ENCODE data around the gene GABRG3.

GABRG3 gene

GRCh38 chr15:27563765-27564370 lies 592.9 kb downstream of the GABRG3 start:
- DNase-seq (ENCODE audit: low read depth), result no peak
- H3K4me3 ChIP-seq (ENCODE audit: control insufficient read depth, low read depth, low read length), result no peak overlapping the region
- TF ChIP-seq, protein P1, sequence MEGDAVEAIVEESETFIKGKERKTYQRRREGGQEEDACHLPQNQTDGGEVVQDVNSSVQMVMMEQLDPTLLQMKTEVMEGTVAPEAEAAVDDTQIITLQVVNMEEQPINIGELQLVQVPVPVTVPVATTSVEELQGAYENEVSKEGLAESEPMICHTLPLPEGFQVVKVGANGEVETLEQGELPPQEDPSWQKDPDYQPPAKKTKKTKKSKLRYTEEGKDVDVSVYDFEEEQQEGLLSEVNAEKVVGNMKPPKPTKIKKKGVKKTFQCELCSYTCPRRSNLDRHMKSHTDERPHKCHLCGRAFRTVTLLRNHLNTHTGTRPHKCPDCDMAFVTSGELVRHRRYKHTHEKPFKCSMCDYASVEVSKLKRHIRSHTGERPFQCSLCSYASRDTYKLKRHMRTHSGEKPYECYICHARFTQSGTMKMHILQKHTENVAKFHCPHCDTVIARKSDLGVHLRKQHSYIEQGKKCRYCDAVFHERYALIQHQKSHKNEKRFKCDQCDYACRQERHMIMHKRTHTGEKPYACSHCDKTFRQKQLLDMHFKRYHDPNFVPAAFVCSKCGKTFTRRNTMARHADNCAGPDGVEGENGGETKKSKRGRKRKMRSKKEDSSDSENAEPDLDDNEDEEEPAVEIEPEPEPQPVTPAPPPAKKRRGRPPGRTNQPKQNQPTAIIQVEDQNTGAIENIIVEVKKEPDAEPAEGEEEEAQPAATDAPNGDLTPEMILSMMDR (conservative IDR thresholded peaks at IDR 0.05; ENCODE audit: control insufficient read depth, insufficient read depth, low read depth, low read length), result no peak

- TF ChIP-seq, protein P1 (conservative IDR thresholded peaks at IDR 0.05; ENCODE audit: control insufficient read depth, insufficient read depth, low read depth, low read length), result no peak
- no peak overlapping the region for H3K4me3 ChIP-seq (ENCODE audit: control insufficient read depth, low read depth, low read length)
- DNase-seq (ENCODE audit: low read depth), result no peak
Observed at GRCh38 chr15:27564656-27565055, 593.7 kb downstream of the GABRG3 start.

DNA sequence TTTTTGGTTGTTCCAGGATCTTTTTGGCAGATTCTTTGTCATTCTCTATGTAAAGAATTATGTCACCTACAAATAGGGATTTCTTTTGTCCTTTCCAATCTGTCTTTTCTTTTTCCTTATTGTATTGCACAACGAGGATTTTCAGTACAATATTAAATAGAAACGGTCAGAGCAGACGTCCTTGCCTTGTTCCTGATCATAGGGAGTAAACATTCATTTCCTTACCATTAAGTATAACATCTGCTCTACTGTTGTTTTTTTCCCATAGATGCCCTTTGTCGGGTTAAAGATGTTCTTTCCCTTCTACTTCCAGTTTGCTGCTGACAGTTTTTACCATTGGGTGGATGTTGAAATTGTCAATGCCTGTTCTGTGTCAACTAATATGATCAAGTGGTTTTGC lies 599.8 kb downstream of the GABRG3 start:
- DNase-seq (ENCODE audit: low read depth), result no peak
- no peak overlapping the region for H3K4me3 ChIP-seq (ENCODE audit: control insufficient read depth, low read depth, low read length)
- TF ChIP-seq, protein P1 (conservative IDR thresholded peaks at IDR 0.05; ENCODE audit: control insufficient read depth, insufficient read depth, low read depth, low read length), result no peak

DNA sequence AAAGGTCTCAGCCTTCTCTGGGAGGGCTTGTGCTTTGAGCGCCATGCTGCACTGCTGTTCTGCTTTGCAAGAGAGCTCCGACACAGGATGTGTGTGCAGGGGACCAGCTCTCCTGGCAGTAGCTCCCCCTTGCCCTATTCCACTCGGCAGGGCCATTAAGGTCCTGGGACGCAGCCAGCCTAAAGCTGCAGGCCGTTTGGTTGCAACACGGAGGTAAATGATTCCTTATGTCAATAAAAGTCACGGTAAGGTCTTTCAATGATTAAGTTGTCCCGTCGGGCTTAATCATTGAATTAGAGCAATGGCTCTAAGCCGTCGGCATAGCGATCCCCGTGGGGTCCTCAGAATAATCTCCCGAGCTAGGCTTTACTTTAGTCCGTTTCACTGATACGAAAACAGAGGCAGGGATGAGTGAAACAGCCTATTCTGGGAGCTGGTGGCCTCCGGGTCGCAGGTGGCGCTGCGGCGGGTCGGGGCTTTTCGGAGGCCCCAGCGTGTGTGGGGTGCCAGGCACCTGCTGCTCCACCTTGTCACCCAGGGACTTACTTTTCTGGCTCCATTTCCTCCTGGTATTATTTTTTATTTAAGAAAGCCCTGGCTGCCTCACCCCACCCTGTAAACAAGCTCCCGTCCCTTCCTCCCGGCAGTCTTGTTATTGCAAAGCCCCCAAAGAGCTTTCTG lies 603.0 kb downstream of the GABRG3 start:
- no peak overlapping the region for H3K4me3 ChIP-seq (ENCODE audit: control insufficient read depth, low read depth, low read length)
- TF ChIP-seq, protein P1 (conservative IDR thresholded peaks at IDR 0.05; ENCODE audit: control insufficient read depth, insufficient read depth, low read depth, low read length), result no peak
- DNase-seq (ENCODE audit: low read depth), result no peak

GRCh38 chr15:27574541-27575054 lies 603.6 kb downstream of the GABRG3 start:
- DNase-seq (ENCODE audit: low read depth), result no peak
- no peak overlapping the region for H3K4me3 ChIP-seq (ENCODE audit: control insufficient read depth, low read depth, low read length)
- TF ChIP-seq, protein P1 (conservative IDR thresholded peaks at IDR 0.05; ENCODE audit: control insufficient read depth, insufficient read depth, low read depth, low read length), result no peak

- TF ChIP-seq, protein P1 (conservative IDR thresholded peaks at IDR 0.05; ENCODE audit: control insufficient read depth, insufficient read depth, low read depth, low read length), result no peak
- no peak for DNase-seq (ENCODE audit: low read depth)
- no peak overlapping the region for H3K4me3 ChIP-seq (ENCODE audit: control insufficient read depth, low read depth, low read length)
Observed at GRCh38 chr15:27575521-27575920, 604.5 kb downstream of the GABRG3 start.
